HEK293 (cell line): ENCODE results near the gene CNTNAP4.

Experiments
- KLF16 ChIP-seq: fragments of 450-650 bp; formaldehyde crosslinking; IDR thresholded peaks from 2 replicates; pipeline ENCODE4 v1.5.1; 2017; ENCODE audit warnings: missing biosample characterization, missing genetic modification characterization
- ZNF830 ChIP-seq: fragments of 450-650 bp; IDR thresholded peaks from 2 replicates; pipeline ENCODE4 v1.5.0; 2018; ENCODE audit warnings: missing biosample characterization, missing genetic modification characterization, low read depth, mild to moderate bottlenecking, moderate library complexity
- TF ChIP-seq, protein P1 (sequence below): fragments of 450-650 bp; formaldehyde crosslinking; IDR thresholded peaks from 2 replicates; pipeline ENCODE4 v1.5.1; 2017; ENCODE audit warnings: missing biosample characterization, missing genetic modification characterization
- TF ChIP-seq, protein P2 (sequence below): fragments of 450-650 bp; formaldehyde crosslinking; IDR thresholded peaks from 2 replicates; pipeline ENCODE4 v1.5.1; 2016; ENCODE audit warnings: missing biosample characterization, missing genetic modification characterization

DNA sequence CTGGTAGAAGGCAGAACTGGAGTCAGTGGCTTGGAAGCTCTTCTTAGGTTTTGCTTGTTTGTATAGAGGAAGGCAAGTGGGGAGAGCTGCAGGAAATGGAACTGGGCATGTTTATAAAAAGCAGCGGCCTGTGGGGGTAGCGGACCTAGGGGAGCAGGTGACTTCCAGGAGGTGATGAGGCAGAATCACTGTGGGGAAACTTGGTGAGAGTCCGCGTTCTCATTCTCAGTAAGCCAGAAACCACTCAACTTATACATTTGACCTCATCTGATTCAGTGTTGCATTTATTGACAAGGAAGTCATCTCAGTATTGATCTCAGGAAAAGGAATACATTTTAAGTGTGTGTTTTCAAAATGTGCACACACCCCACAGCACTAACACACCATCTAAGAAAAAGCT, 299.8 kb downstream of the CNTNAP4 start:
- TF ChIP-seq, protein P1, sequence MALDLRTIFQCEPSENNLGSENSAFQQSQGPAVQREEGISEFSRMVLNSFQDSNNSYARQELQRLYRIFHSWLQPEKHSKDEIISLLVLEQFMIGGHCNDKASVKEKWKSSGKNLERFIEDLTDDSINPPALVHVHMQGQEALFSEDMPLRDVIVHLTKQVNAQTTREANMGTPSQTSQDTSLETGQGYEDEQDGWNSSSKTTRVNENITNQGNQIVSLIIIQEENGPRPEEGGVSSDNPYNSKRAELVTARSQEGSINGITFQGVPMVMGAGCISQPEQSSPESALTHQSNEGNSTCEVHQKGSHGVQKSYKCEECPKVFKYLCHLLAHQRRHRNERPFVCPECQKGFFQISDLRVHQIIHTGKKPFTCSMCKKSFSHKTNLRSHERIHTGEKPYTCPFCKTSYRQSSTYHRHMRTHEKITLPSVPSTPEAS, result no peak
- TF ChIP-seq, protein P2, sequence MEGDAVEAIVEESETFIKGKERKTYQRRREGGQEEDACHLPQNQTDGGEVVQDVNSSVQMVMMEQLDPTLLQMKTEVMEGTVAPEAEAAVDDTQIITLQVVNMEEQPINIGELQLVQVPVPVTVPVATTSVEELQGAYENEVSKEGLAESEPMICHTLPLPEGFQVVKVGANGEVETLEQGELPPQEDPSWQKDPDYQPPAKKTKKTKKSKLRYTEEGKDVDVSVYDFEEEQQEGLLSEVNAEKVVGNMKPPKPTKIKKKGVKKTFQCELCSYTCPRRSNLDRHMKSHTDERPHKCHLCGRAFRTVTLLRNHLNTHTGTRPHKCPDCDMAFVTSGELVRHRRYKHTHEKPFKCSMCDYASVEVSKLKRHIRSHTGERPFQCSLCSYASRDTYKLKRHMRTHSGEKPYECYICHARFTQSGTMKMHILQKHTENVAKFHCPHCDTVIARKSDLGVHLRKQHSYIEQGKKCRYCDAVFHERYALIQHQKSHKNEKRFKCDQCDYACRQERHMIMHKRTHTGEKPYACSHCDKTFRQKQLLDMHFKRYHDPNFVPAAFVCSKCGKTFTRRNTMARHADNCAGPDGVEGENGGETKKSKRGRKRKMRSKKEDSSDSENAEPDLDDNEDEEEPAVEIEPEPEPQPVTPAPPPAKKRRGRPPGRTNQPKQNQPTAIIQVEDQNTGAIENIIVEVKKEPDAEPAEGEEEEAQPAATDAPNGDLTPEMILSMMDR (tag by site-specific recombination), result no peak
- no peak for TF ChIP-seq KLF16 (tag by site-specific recombination)
- TF ChIP-seq ZNF830, result no peak
